A549 (cell line): ENCODE results near the gene SCYGR2. TPM values are rescaled to one million over a fixed set of nuclear protein-coding genes. Genes with fewer than 3 reads are reported as not detected.
A peak's percentile ranks its signal among the peaks of the same experiment; 100 is the strongest.

Experiments
- ATAC-seq, 2 experiments: fragments of 200-7000 bp in 1 of 2; fragments of >200 bp in 1 of 2; cut with Nextera tagmentation in 1 of 2; cut with Tn5 transposase in 1 of 2; 3 replicates each; pipeline versions ENCODE4 v1.8.0 to v1.9.1; 2018 to 2020; ENCODE audit warnings: mild to moderate bottlenecking in 1 of 2, moderate library complexity in 1 of 2
- CTCF ChIA-PET: fragments of 300-600 bp; sonication (Branson Sonifier 250); formaldehyde crosslinking; extraction: SDS; loops from one replicate; lab custom pipeline; 2021; ENCODE audit warnings: antibody characterized with exemption, inconsistent platforms; lab: Yijun Ruan, JAX
- POLR2A ChIA-PET: fragments of 350-600 bp; formaldehyde crosslinking; extraction: SDS; loops from one replicate; lab custom pipeline; 2021; ENCODE audit warnings: antibody characterized with exemption, inconsistent platforms; lab: Yijun Ruan, JAX
- DNase-seq, 2 experiments: peaks; one replicate each; pipeline versions ENCODE4 v3.0.0 to v3.0.0-alpha.2; 2011 to 2016; ENCODE audit warnings: low read depth in 1 of 2, low spot score in 1 of 2
- FAIRE-seq: peaks from 2 replicates; lab custom pipeline; 2011; peaks lifted over from hg19 to GRCh38; lab: Jason Lieb, UNC
- H3K27ac ChIP-seq, 2 experiments: fragments of >200 bp; sonication (Bioruptor Twin); formaldehyde crosslinking; 3 replicates each; pipeline ENCODE4 v1.5.1; 2016 to 2017
- H3K4me1 ChIP-seq: fragments of >200 bp; sonication (Bioruptor Twin); formaldehyde crosslinking; 3 replicates; pipeline ENCODE4 v1.6.1; 2016
- H3K4me2 ChIP-seq: fragments of >200 bp; sonication (Bioruptor Twin); formaldehyde crosslinking; 3 replicates; pipeline ENCODE4 v1.6.1; 2016
- H3K4me3 ChIP-seq: fragments of >200 bp; sonication (Bioruptor Twin); formaldehyde crosslinking; 3 replicates; pipeline ENCODE4 v1.5.1; 2016
- H3K9me3 ChIP-seq: fragments of >200 bp; sonication (Bioruptor Twin); formaldehyde crosslinking; 3 replicates; pipeline ENCODE4 v1.6.1; 2016
- BCL3 ChIP-seq: fragments of >200 bp; sonication (Bioruptor Twin); formaldehyde crosslinking; IDR thresholded peaks from 3 replicates; pipeline ENCODE4 v1.6.1; 2016
- CBX2 ChIP-seq: fragments of 200-600 bp; sonication (generic); IDR thresholded peaks from 2 replicates; pipeline ENCODE4 v1.6.1; 2016; ENCODE audit warnings: low read depth, mild to moderate bottlenecking, borderline replicate concordance
- CBX8 ChIP-seq: fragments of 200-600 bp; sonication (generic); IDR thresholded peaks from 2 replicates; pipeline ENCODE4 v1.6.1; 2016
- CEBPB ChIP-seq, 2 experiments: fragments of >200 bp in 1 of 2; sonication (Bioruptor Twin) in 1 of 2; formaldehyde crosslinking in 1 of 2; IDR thresholded peaks; 2 replicates each; pipeline ENCODE4 v1.6.1; 2012 to 2016
- CHD2 ChIP-seq: fragments of 150-350 bp; IDR thresholded peaks from 2 replicates; pipeline ENCODE4 v1.6.1; 2014; ENCODE audit warnings: low read length; ENCODE audit not compliant: partially characterized antibody
- EHMT2 ChIP-seq: fragments of 200-600 bp; sonication (generic); IDR thresholded peaks from 2 replicates; pipeline ENCODE4 v1.6.1; 2016; ENCODE audit warnings: antibody characterized with exemption, low read depth, mild to moderate bottlenecking, moderate library complexity
- ELK1 ChIP-seq: fragments of 150-350 bp; IDR thresholded peaks from 2 replicates; pipeline ENCODE4 v1.6.1; 2014; ENCODE audit warnings: low read depth, mild to moderate bottlenecking, low read length
- FOSL2 ChIP-seq, 2 experiments: fragments of 450-650 bp in 1 of 2; fragments of >200 bp in 1 of 2; sonication (Bioruptor Twin) in 1 of 2; formaldehyde crosslinking; IDR thresholded peaks; 2 replicates each; pipeline versions ENCODE4 v1.5.0 to v1.6.1; 2016 to 2020; ENCODE audit warnings: mild to moderate bottlenecking in 1 of 2, moderate library complexity in 1 of 2
- FOXS1 ChIP-seq: fragments of 250-450 bp; sonication (Bioruptor Pico); IDR thresholded peaks from 2 replicates; pipeline ENCODE4 v1.5.0; 2020; ENCODE audit warnings: mild to moderate bottlenecking, moderate library complexity
- HDAC2 ChIP-seq: fragments of 200-600 bp; sonication (generic); IDR thresholded peaks from 2 replicates; pipeline ENCODE4 v1.6.1; 2016
- HOXA7 ChIP-seq: fragments of 250-450 bp; sonication (Bioruptor Pico); IDR thresholded peaks from 2 replicates; pipeline ENCODE4 v1.5.0; 2020; ENCODE audit warnings: mild to moderate bottlenecking, moderate library complexity
- HOXB13 ChIP-seq: fragments of 250-450 bp; sonication (Bioruptor Pico); IDR thresholded peaks from 2 replicates; pipeline ENCODE4 v1.5.0; 2020; ENCODE audit warnings: low read depth, mild to moderate bottlenecking, moderate library complexity
- MAX ChIP-seq: IDR thresholded peaks from 2 replicates; pipeline ENCODE4 v1.6.1; 2012
- MAZ ChIP-seq: fragments of 150-350 bp; IDR thresholded peaks from 2 replicates; pipeline ENCODE4 v1.6.1; 2014; ENCODE audit warnings: antibody characterized with exemption, low read depth, low read length, borderline replicate concordance
- NFE2L2 ChIP-seq: fragments of 150-350 bp; conservative IDR thresholded peaks from 2 replicates; pipeline ENCODE4 v1.6.1; 2014; ENCODE audit warnings: low read length
- NPAS2 ChIP-seq: fragments of 250-450 bp; sonication (Bioruptor Pico); IDR thresholded peaks from 2 replicates; pipeline ENCODE4 v1.8.0; 2022; ENCODE audit warnings: mild to moderate bottlenecking, moderate library complexity, borderline replicate concordance
- PHF8 ChIP-seq: fragments of 200-600 bp; sonication (generic); IDR thresholded peaks from 2 replicates; pipeline ENCODE4 v1.6.1; 2016; ENCODE audit warnings: low read depth, mild to moderate bottlenecking, antibody characterized with exemption, moderate library complexity, borderline replicate concordance
- RAD21 ChIP-seq, 2 experiments: fragments of >200 bp in 1 of 2; sonication (Bioruptor Twin) in 1 of 2; formaldehyde crosslinking in 1 of 2; IDR thresholded peaks in 1 of 2; conservative IDR thresholded peaks in 1 of 2; 2 replicates in 1 of 2; 3 replicates in 1 of 2; pipeline ENCODE4 v1.6.1; 2012 to 2018; ENCODE audit warnings: inconsistent platforms in 1 of 2
- RARB ChIP-seq: fragments of 250-450 bp; sonication (Bioruptor Pico); IDR thresholded peaks from 2 replicates; pipeline ENCODE4 v1.8.0; 2021; ENCODE audit warnings: mild to moderate bottlenecking, moderate library complexity
- SREBF2 ChIP-seq: fragments of 450-650 bp; IDR thresholded peaks from 2 replicates; pipeline ENCODE4 v1.6.1; 2014; ENCODE audit warnings: mild to moderate bottlenecking, moderate library complexity
- TFCP2L1 ChIP-seq: fragments of 250-450 bp; sonication (Bioruptor Pico); IDR thresholded peaks from 2 replicates; pipeline ENCODE4 v1.5.0; 2021; ENCODE audit warnings: mild to moderate bottlenecking
- ZSCAN20 ChIP-seq: fragments of 250-450 bp; sonication (Bioruptor Pico); IDR thresholded peaks from 2 replicates; pipeline ENCODE4 v1.8.0; 2022; ENCODE audit warnings: mild to moderate bottlenecking, moderate library complexity
- WGBS: methylation state at CpG from one replicate; pipeline ENCODE4 v1.1.6; 2017; ENCODE audit errors: missing lambda C conversion rate; 5-methylcytosine and 5-hydroxymethylcytosine counted together
- polyA plus RNA-seq, 4 experiments: library from polyadenylated mRNA; depleted of rRNA in 3 of 4; stranded (reverse); fragments of >200 nt; fragmentation: RNase III in 1 of 4; extraction: RNeasy Plus Mini Kit Qiagen cat#74134 plus additional on column Dnase treatment in 1 of 4; gene quantifications; 2 replicates in 3 of 4; 3 replicates in 1 of 4; pipeline ENCODE4 v1.2.3, GENCODE V29; 2011 to 2017

Gene SCYGR2
- polyA plus RNA-seq, 2 of the 4 experiments (the other 2 are of a cell fraction): not detected

DNA sequence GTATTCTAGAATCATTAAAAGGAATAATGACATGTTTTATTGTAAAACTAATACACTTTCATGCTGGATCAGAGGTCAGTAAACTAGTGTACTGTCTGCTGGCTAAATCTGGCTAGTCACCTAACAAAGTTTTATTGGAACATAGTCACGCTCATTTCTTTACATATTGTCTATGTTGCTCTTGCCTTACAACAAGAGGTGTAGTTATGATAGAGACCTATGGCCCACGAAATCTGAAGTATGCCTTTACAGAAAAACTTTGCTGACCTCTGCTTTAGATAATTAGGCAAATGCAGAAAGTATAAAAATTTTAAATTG, 29.9 kb upstream of the SCYGR2 start:
- Histone ChIP-seq H3K9me3 (no peaks in the 10 kb centered on the region), H3K4me3 (no peak overlapping the region), H3K27ac (no peak overlapping the region), H3K4me1 (peaks cover 18% of the 10 kb centered on the region; the same call in 1 of the 3 replicates), H3K4me2 (no peak overlapping the region)
- ATAC-seq: no peak
- TF ChIP-seq HOXA7 (peak; percentile 51), CEBPB (IDR thresholded peaks at IDR 0.05) (no peak)
- FAIRE-seq: no peak
- 90% methylated on average over 2 of the region's 2 CpGs for WGBS
- no peak for DNase-seq
- ChIA-PET CTCF (interaction anchor here (1.7 kb wide), 1 partner anchor 163 kb away, joined by 9 read pairs; no protein-coding TSS in a partner anchor), POLR2A (no interaction called here)

DNA sequence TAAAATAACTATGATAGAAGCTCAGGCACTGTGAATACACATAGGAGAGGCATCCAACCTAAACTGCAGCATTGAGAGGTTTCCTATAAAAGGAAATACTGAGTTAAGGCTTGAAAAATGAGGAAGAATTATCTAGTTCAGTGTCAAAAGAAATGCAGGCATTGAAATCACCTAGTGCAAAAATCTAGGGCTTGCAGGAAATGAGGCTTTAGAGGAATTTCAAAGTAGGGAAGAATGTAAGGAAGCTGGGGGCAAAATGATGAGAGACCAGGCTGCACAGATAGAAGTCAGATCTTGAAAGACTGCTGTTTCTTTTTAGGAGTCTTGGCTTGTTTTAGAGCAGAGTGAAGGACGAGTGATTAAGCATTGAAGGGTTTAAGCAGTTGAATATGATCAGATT, 28.1 kb upstream of the SCYGR2 start:
- peaks cover 18% of the 10 kb centered on the region; the same call in 1 of the 3 replicates for H3K4me1 ChIP-seq
- peak overlapping the region in 1 of 2 experiments; percentile 10; a peak in 1 of 6 replicates for H3K27ac ChIP-seq
- CTCF ChIA-PET: interaction anchor here (0.6 to 1.4 kb wide), 2 partner anchors 195 to 196 kb away, joined by 3 to 4 read pairs; no protein-coding TSS in a partner anchor
- H3K9me3 ChIP-seq: no peaks in the 10 kb centered on the region
- H3K4me2 ChIP-seq: no peak overlapping the region
- H3K4me3 ChIP-seq: no peak overlapping the region
- TF ChIP-seq FOXS1 (no peak), BCL3 (no peak), CHD2 (no peak), TFCP2L1 (CRISPR knock-in tag) (peak; percentile 10; the same call in 1 of the 2 replicates), HOXA7 (peak; percentile 91), CBX8 (no peak), RARB (CRISPR knock-in tag) (peak; percentile 58; the same call in 1 of the 2 replicates), HDAC2 (no peak)
- 78% methylated on average over 1 of the region's 1 CpG for WGBS
- ATAC-seq (peak in 1 of 2 experiments; percentile 2; a peak in 3 of 6 replicates), DNase-seq (no peak), FAIRE-seq (no peak)
- POLR2A ChIA-PET: no interaction called here

GRCh38 chr2:227576110-227576509, 22.6 kb upstream of the SCYGR2 start:
- no peak overlapping the region for H3K4me3 ChIP-seq
- ChIA-PET CTCF (no interaction called here), POLR2A (no interaction called here)
- no peak for ATAC-seq
- TF ChIP-seq TFCP2L1 (CRISPR knock-in tag): no peak
- no peak for TF ChIP-seq RAD21 (conservative IDR thresholded peaks at IDR 0.05 in 1 of 2, IDR thresholded peaks at IDR 0.05 in 1 of 2)
- no peak for TF ChIP-seq NPAS2 (CRISPR knock-in tag)
- no peak for TF ChIP-seq EHMT2
- no peak for TF ChIP-seq ZSCAN20 (CRISPR knock-in tag)
- no peak for TF ChIP-seq CBX8
- no peak for TF ChIP-seq NFE2L2
- no peak for TF ChIP-seq SREBF2
- TF ChIP-seq ELK1: no peak
- no peak for TF ChIP-seq CBX2
- no peak for TF ChIP-seq MAZ
- no peak for TF ChIP-seq FOXS1
- no peak for TF ChIP-seq MAX
- TF ChIP-seq, all 56 proteins: peak for 0
- no peak for DNase-seq
- no peak for FAIRE-seq
- no peaks in the 10 kb centered on the region for H3K9me3 ChIP-seq
- peaks cover 18% of the 10 kb centered on the region for H3K4me1 ChIP-seq
- no peak overlapping the region for H3K27ac ChIP-seq
- no peak overlapping the region for H3K4me2 ChIP-seq

GRCh38 chr2:227576812-227577211, 21.9 kb upstream of the SCYGR2 start:
- Histone ChIP-seq H3K4me2 (no peak overlapping the region), H3K4me3 (no peak overlapping the region), H3K4me1 (peaks cover 14% of the 10 kb centered on the region), H3K27ac (no peak overlapping the region), H3K9me3 (no peaks in the 10 kb centered on the region; the same call in 2 of the 3 replicates)
- FAIRE-seq: no peak
- POLR2A ChIA-PET: no interaction called here
- DNase-seq: no peak
- no peak for ATAC-seq
- CTCF ChIA-PET: interaction anchor here (0.9 kb wide), 1 partner anchor 170 kb away, joined by 3 read pairs; no protein-coding TSS in a partner anchor
- 84% methylated on average over 2 of the region's 2 CpGs for WGBS
- TF ChIP-seq HOXB13 (CRISPR knock-in tag) (no peak), PHF8 (no peak), FOSL2 (IDR thresholded peaks at IDR 0.05) (no peak), FOSL2 (CRISPR knock-in tag; IDR thresholded peaks at IDR 0.05) (0 out of 2 replicates have a peak, but pooled peaks have one; percentile 30)
- TF ChIP-seq, all 56 proteins: peak for 1
